HepG2 (cell line): Measurements from ENCODE around the gene DST. TPM values are rescaled to one million over a fixed set of nuclear protein-coding genes. Genes with fewer than 3 reads are reported as not detected.

ENCODE experiments used
- CENPX ChIP-seq: sonication (generic); formaldehyde crosslinking; IDR thresholded peaks from 2 replicates; pipeline ENCODE4 v1.9.0; 2021; ENCODE audit warnings: mild to moderate bottlenecking, missing genetic modification reagents, moderate library complexity
- HMG20B ChIP-seq: conservative IDR thresholded peaks from 2 replicates; pipeline ENCODE4 v1.6.1; 2016; ENCODE audit warnings: missing genetic modification reagents, missing compliant biosample characterization
- HNRNPK ChIP-seq: fragments of 200-400 bp; formaldehyde crosslinking; IDR thresholded peaks from 2 replicates; pipeline ENCODE4 v1.6.1; 2018; ENCODE audit warnings: low read length, low read depth, moderate library complexity, mild to moderate bottlenecking; ENCODE audit not compliant: poor library complexity, severe bottlenecking
- IRF1 ChIP-seq: sonication (generic); formaldehyde crosslinking; IDR thresholded peaks from 2 replicates; pipeline ENCODE4 v1.4.0; 2020; ENCODE audit warnings: low read depth, mild to moderate bottlenecking, missing genetic modification reagents
- KDM6A ChIP-seq: IDR thresholded peaks from 2 replicates; pipeline ENCODE4 v1.6.1; 2016; ENCODE audit warnings: low read depth
- MEIS1 ChIP-seq: sonication (generic); formaldehyde crosslinking; IDR thresholded peaks from 2 replicates; pipeline ENCODE4 v1.9.0; 2021; ENCODE audit warnings: mild to moderate bottlenecking, missing genetic modification reagents, moderate library complexity, borderline replicate concordance
- MIXL1 ChIP-seq: IDR thresholded peaks from 2 replicates; pipeline ENCODE4 v1.6.1; 2016
- TAF1 ChIP-seq: sonication (generic); formaldehyde crosslinking; IDR thresholded peaks from 2 replicates; pipeline ENCODE4 v1.4.0; 2020; ENCODE audit warnings: missing genetic modification reagents
- UBTF ChIP-seq: sonication (generic); formaldehyde crosslinking; IDR thresholded peaks from 2 replicates; pipeline ENCODE4 v1.4.0; 2020; ENCODE audit warnings: mild to moderate bottlenecking, missing genetic modification reagents
- ZNF124 ChIP-seq: sonication (generic); formaldehyde crosslinking; IDR thresholded peaks from 2 replicates; pipeline ENCODE4 v1.4.0; 2020; ENCODE audit warnings: missing genetic modification reagents
- ZNF317 ChIP-seq: sonication (generic); formaldehyde crosslinking; IDR thresholded peaks from 2 replicates; pipeline ENCODE4 v1.5.0; 2020; ENCODE audit warnings: mild to moderate bottlenecking, missing genetic modification reagents
- ZNF431 ChIP-seq: sonication (generic); formaldehyde crosslinking; IDR thresholded peaks from 2 replicates; pipeline ENCODE4 v1.9.0; 2022; ENCODE audit warnings: missing genetic modification reagents, low read depth, mild to moderate bottlenecking, borderline replicate concordance
- ZNF549 ChIP-seq: sonication (generic); formaldehyde crosslinking; IDR thresholded peaks from 2 replicates; pipeline ENCODE4 v1.5.0; 2020; ENCODE audit warnings: missing genetic modification reagents
- ZNF552 ChIP-seq: sonication (generic); formaldehyde crosslinking; IDR thresholded peaks from 2 replicates; pipeline ENCODE4 v1.9.0; 2022; ENCODE audit warnings: missing genetic modification reagents, mild to moderate bottlenecking, borderline replicate concordance
- ZNF674 ChIP-seq: sonication (generic); formaldehyde crosslinking; IDR thresholded peaks from 2 replicates; pipeline ENCODE4 v1.5.0; 2020; ENCODE audit warnings: low read depth, mild to moderate bottlenecking, missing genetic modification reagents
- ZNF704 ChIP-seq: sonication (generic); formaldehyde crosslinking; IDR thresholded peaks from 2 replicates; pipeline ENCODE4 v1.8.1; 2023; ENCODE audit warnings: mild to moderate bottlenecking, inconsistent platforms, moderate library complexity, missing genetic modification reagents, borderline replicate concordance
- ZNF784 ChIP-seq: sonication (generic); formaldehyde crosslinking; IDR thresholded peaks from 2 replicates; pipeline ENCODE4 v1.5.1; 2020; ENCODE audit warnings: missing genetic modification reagents, mild to moderate bottlenecking, borderline replicate concordance
- ZZZ3 ChIP-seq: sonication (generic); formaldehyde crosslinking; IDR thresholded peaks from 2 replicates; pipeline ENCODE4 v1.4.0; 2020; ENCODE audit warnings: missing genetic modification reagents, mild to moderate bottlenecking, borderline replicate concordance
- polyA plus RNA-seq, 8 experiments: library from polyadenylated mRNA; depleted of rRNA in 3 of 8; stranded (reverse) in 7 of 8; unstranded in 1 of 8; fragments of >200 nt; fragmentation: Illumina TruSeq in 4 of 8; extraction: Trizol in 4 of 8; gene quantifications; 2 replicates each; pipeline versions ENCODE4 v1.2.1 to v1.2.3, GENCODE V29; 2011 to 2016; ENCODE audit warnings: low read depth in 4 of 8, missing spikeins in 1 of 8, mixed read lengths in 1 of 8; ENCODE audit not compliant: insufficient read depth in 1 of 8
- total RNA-seq, 5 experiments: library from RNA; depleted of rRNA; stranded (reverse); fragments of >200 nt; fragmentation: Illumina TruSeq; extraction: Trizol; gene quantifications; 2 replicates each; pipeline ENCODE4 v1.2.3, GENCODE V29; 2016; ENCODE audit warnings: low read depth in 1 of 5
- TF ChIP-seq, protein P1 (sequence below): sonication (generic); formaldehyde crosslinking; IDR thresholded peaks from 2 replicates; pipeline ENCODE4 v1.4.0; 2020; ENCODE audit warnings: mild to moderate bottlenecking, missing genetic modification reagents
- TF ChIP-seq, protein P2 (sequence below): sonication (generic); formaldehyde crosslinking; IDR thresholded peaks from 2 replicates; pipeline ENCODE4 v1.4.0; 2020; ENCODE audit warnings: missing genetic modification reagents

The DST gene
- total and polyA plus RNA-seq, 2 of the 13 experiments (the other 11 are each of a cell fraction or from before 2014, with no cell fraction given): 64.4 to 89.0 TPM

DNA sequence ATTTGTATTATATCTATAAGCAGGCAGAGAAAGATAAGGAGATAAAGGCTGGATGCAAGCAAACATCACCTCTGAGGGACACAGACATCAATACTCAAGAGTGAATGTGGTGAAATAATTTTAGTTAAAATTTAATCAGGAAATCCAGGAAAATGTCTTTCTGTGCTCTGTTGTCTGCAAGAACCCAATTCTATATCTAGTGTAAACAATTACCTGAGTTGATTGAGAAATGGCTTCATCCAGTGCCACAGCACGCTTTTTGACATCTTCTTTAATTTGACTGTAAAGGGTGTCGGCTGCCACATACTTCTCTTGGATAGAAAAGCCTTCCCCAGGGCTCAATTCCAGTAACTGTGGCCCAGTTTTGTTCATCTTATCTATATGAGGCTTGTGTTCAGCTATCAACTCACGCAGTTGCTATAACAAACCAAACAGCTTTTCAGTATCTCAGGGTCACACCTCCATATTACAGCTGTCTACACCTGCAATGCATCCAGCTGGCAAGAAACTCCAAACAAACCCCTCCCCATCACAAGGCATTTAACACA is 131.6 kb downstream of the DST start (continued):
- TF ChIP-seq IRF1 (no peak), CENPX (no peak), ZZZ3 (no peak), UBTF (CRISPR knock-in tag) (no peak), KDM6A (no peak), MEIS1 (peak; percentile 27; the same call in 1 of the 2 replicates), MIXL1 (CRISPR knock-in tag) (peak; percentile 47; the same call in 1 of the 2 replicates), ZNF124 (CRISPR knock-in tag) (peak; percentile 20; the same call in 1 of the 2 replicates), ZNF704 (no peak), ZNF784 (CRISPR knock-in tag) (no peak), ZNF549 (no peak), HMG20B (0 out of 2 replicates have a peak, but pooled peaks have one; percentile 18), ZNF674 (CRISPR knock-in tag) (no peak), ZNF431 (no peak), HNRNPK (no peak), TAF1 (CRISPR knock-in tag) (no peak), ZNF317 (CRISPR knock-in tag) (no peak), ZNF552 (CRISPR knock-in tag) (no peak)
- TF ChIP-seq, protein P1, sequence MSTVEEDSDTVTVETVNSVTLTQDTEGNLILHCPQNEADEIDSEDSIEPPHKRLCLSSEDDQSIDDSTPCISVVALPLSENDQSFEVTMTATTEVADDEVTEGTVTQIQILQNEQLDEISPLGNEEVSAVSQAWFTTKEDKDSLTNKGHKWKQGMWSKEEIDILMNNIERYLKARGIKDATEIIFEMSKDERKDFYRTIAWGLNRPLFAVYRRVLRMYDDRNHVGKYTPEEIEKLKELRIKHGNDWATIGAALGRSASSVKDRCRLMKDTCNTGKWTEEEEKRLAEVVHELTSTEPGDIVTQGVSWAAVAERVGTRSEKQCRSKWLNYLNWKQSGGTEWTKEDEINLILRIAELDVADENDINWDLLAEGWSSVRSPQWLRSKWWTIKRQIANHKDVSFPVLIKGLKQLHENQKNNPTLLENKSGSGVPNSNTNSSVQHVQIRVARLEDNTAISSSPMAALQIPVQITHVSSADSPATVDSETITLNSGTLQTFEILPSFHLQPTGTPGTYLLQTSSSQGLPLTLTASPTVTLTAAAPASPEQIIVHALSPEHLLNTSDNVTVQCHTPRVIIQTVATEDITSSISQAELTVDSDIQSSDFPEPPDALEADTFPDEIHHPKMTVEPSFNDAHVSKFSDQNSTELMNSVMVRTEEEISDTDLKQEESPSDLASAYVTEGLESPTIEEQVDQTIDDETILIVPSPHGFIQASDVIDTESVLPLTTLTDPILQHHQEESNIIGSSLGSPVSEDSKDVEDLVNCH (CRISPR knock-in tag): no peak
- TF ChIP-seq, protein P2, sequence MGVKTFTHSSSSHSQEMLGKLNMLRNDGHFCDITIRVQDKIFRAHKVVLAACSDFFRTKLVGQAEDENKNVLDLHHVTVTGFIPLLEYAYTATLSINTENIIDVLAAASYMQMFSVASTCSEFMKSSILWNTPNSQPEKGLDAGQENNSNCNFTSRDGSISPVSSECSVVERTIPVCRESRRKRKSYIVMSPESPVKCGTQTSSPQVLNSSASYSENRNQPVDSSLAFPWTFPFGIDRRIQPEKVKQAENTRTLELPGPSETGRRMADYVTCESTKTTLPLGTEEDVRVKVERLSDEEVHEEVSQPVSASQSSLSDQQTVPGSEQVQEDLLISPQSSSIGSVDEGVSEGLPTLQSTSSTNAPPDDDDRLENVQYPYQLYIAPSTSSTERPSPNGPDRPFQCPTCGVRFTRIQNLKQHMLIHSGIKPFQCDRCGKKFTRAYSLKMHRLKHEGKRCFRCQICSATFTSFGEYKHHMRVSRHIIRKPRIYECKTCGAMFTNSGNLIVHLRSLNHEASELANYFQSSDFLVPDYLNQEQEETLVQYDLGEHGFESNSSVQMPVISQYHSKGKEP (CRISPR knock-in tag): no peak
